ENCODE measurements around the gene TNS1.

The TNS1 gene

GRCh38 chr2:217887841-217888701, 114.7 kb downstream of the TNS1 start:
- no peak for DNase-seq

- no peak for DNase-seq
These were observed 116.0 kb downstream of the TNS1 start for GRCh38 chr2:217886720-217887309.

- no peak for DNase-seq
These were observed 116.7 kb downstream of the TNS1 start for GRCh38 chr2:217886091-217886490.

- no peak for DNase-seq
These were observed 117.8 kb downstream of the TNS1 start for GRCh38 chr2:217884985-217885384.

- no peak for DNase-seq
These were observed 121.9 kb downstream of the TNS1 start for GRCh38 chr2:217880891-217881290.

- no peak for DNase-seq
These were observed 122.4 kb downstream of the TNS1 start for GRCh38 chr2:217880287-217880889.

- no peak for DNase-seq
These were observed 123.7 kb downstream of the TNS1 start for GRCh38 chr2:217878915-217879590.

- DNase-seq: no peak
These were observed 124.9 kb downstream of the TNS1 start for GRCh38 chr2:217877866-217878265.

- no peak for DNase-seq
These were observed 126.6 kb downstream of the TNS1 start for GRCh38 chr2:217876253-217876570.

- DNase-seq: no peak
These were observed 127.1 kb downstream of the TNS1 start for GRCh38 chr2:217875556-217876252.

GRCh38 chr2:217875138-217875537, 127.7 kb downstream of the TNS1 start:
- DNase-seq: no peak

GRCh38 chr2:217873371-217873770, 129.4 kb downstream of the TNS1 start:
- DNase-seq: no peak

- DNase-seq: no peak
These were observed 130.5 kb downstream of the TNS1 start for GRCh38 chr2:217872319-217872718.

- no peak for DNase-seq
These were observed 132.2 kb downstream of the TNS1 start for GRCh38 chr2:217870528-217871011.

GRCh38 chr2:217868911-217869334, 133.9 kb downstream of the TNS1 start:
- DNase-seq: no peak

- no peak for DNase-seq
These were observed 134.4 kb downstream of the TNS1 start for GRCh38 chr2:217868265-217868892.

- no peak for DNase-seq
These were observed 136.3 kb downstream of the TNS1 start for GRCh38 chr2:217866457-217866856.

- DNase-seq: no peak
These were observed 137.6 kb downstream of the TNS1 start for GRCh38 chr2:217864963-217865772.

GRCh38 chr2:217863883-217864282, 138.9 kb downstream of the TNS1 start:
- no peak for DNase-seq

GRCh38 chr2:217861334-217861877, 141.4 kb downstream of the TNS1 start:
- no peak for DNase-seq

GRCh38 chr2:217859926-217860325, 142.9 kb downstream of the TNS1 start:
- no peak for DNase-seq

Data from NCI-H187 treated with DMSO at 0.1 percent for 48 hours (cell line).